ENCODE data around the gene SLC6A6.

DNA sequence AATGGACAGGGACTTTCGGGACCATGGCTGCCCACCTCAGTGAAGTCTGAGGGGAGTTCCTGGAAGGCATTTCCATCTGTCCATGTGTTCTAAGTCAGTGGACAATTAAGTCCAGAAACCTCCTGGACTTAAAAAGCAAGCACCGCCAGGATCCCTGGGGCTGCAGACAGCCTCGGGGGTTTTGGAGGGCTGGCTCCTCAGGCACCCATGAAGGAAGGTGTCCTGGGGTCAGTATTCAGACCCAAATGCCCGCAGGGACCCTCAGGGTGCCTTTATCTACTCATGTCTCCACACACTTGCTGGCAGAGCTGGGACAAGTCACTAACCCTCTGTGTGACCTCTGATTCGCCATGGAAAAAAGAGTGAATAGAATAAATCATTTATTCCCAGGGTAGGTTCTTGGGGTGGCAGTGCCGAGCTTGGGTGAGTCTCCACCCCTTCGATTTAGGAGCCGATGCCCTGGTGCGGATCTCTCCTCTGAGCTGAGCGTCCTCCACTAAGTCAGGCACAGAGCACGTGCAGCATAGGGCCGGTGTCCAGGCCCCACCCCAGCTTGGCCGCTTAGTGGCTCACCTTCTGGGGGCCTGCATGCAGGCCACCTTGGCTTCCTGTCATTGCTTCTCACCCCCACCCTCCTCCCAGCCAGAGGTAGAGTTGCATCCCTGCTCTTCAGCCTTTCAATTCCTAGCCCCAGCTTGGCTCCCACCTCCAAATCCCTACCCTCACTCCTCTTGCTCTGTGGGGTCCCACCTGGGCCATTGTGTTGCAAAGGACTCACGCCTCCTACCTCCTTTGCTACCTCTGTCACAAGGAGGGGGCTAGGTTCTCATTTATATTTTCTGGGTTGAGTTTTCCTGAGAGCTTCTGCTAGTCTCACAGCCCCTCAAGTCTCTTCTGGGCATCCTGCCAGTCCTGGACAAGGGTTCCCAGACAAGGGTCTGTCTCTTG is 19.9 kb downstream of the SLC6A6 start:
- TF ChIP-seq CTCF (IDR thresholded peaks at IDR 0.05; ENCODE audit: low read length) (no peak), EZH2 (IDR thresholded peaks at IDR 0.05; ENCODE audit: borderline replicate concordance, low read length) (no peak)

Data from OCI-LY1 (cell line).